Neuronal stem cell (in vitro differentiated cells): ENCODE measurements around the gene SLC13A2.

Source experiments
- DNase-seq: peaks from one replicate; pipeline ENCODE4 v3.0.0-alpha.2; 2013; ENCODE audit warnings: low spot score
- H2AFZ ChIP-seq: one replicate; pipeline ENCODE4 v1.6.1; 2013; ENCODE audit warnings: mild to moderate bottlenecking, low read length, inconsistent platforms
- H2AK5ac ChIP-seq: 2 replicates; pipeline ENCODE4 v1.6.1; 2013; ENCODE audit warnings: low read depth, mild to moderate bottlenecking, inconsistent platforms, low read length, moderate library complexity, mixed read lengths
- H2BK120ac ChIP-seq: 2 replicates; pipeline ENCODE4 v1.6.1; 2013; ENCODE audit warnings: low read depth, mild to moderate bottlenecking, inconsistent platforms, low read length, moderate library complexity, mixed read lengths
- H2BK12ac ChIP-seq: one replicate; pipeline ENCODE4 v1.6.1; 2013; ENCODE audit warnings: low read length, inconsistent platforms
- H2BK15ac ChIP-seq: 2 replicates; pipeline ENCODE4 v1.6.1; 2013; ENCODE audit warnings: mild to moderate bottlenecking, low read length, inconsistent platforms, mixed read lengths
- H2BK5ac ChIP-seq: one replicate; pipeline ENCODE4 v1.6.1; 2013; ENCODE audit warnings: inconsistent platforms, mild to moderate bottlenecking, low read length, moderate library complexity
- H3K14ac ChIP-seq: one replicate; pipeline ENCODE4 v1.6.1; 2013; ENCODE audit warnings: low read length, inconsistent platforms
- H3K18ac ChIP-seq: 2 replicates; pipeline ENCODE4 v1.6.1; 2013; ENCODE audit warnings: low read length, inconsistent platforms
- H3K23ac ChIP-seq: 2 replicates; pipeline ENCODE4 v1.6.1; 2013; ENCODE audit warnings: low read depth, mild to moderate bottlenecking, mixed read lengths, low read length, inconsistent platforms; ENCODE audit not compliant: poor library complexity
- H3K27ac ChIP-seq: replicated peaks from 3 replicates; pipeline ENCODE4 v1.5.1; 2013; ENCODE audit warnings: low read length, inconsistent platforms
- H3K27me3 ChIP-seq, 3 experiments: 2 replicates each; pipeline ENCODE4 v1.6.1; 2013; ENCODE audit warnings: low read length in 3 of 3, mild to moderate bottlenecking in 2 of 3, inconsistent platforms in 1 of 3, low read depth in 1 of 3, mixed read lengths in 1 of 3, moderate library complexity in 1 of 3; ENCODE audit not compliant: control insufficient read depth in 3 of 3, insufficient read depth in 3 of 3
- H3K36me3 ChIP-seq, 2 donors: replicated peaks in 1 of 2; 2 replicates each; pipeline ENCODE4 v1.6.1; 2013; ENCODE audit warnings: low read length in 2 of 2; ENCODE audit not compliant: control insufficient read depth in 2 of 2, insufficient read depth in 2 of 2
- H3K4ac ChIP-seq: 2 replicates; pipeline ENCODE4 v1.6.1; 2013; ENCODE audit warnings: inconsistent platforms, mild to moderate bottlenecking, low read length, moderate library complexity
- H3K4me1 ChIP-seq, 2 donors: 1 replicate in 1 of 2; 2 replicates in 1 of 2; pipeline ENCODE4 v1.6.1; 2013; ENCODE audit warnings: low read length in 2 of 2, low read depth in 1 of 2; ENCODE audit not compliant: control insufficient read depth in 2 of 2, insufficient read depth in 1 of 2
- H3K4me2 ChIP-seq: one replicate; pipeline ENCODE4 v1.6.1; 2013; ENCODE audit warnings: mild to moderate bottlenecking, low read length, inconsistent platforms; ENCODE audit not compliant: insufficient read depth, poor library complexity, severe bottlenecking
- H3K4me3 ChIP-seq, 2 donors: 2 replicates each; pipeline ENCODE4 v1.5.1; 2013; ENCODE audit warnings: low read length in 2 of 2, mild to moderate bottlenecking in 2 of 2, inconsistent platforms in 1 of 2, moderate library complexity in 1 of 2
- H3K79me1 ChIP-seq: one replicate; pipeline ENCODE4 v1.6.1; 2013; ENCODE audit warnings: low read depth, mild to moderate bottlenecking, inconsistent platforms, low read length, moderate library complexity
- H3K9ac ChIP-seq: one replicate; pipeline ENCODE4 v1.6.1; 2013; ENCODE audit warnings: mild to moderate bottlenecking, low read depth, low read length, inconsistent platforms; ENCODE audit not compliant: poor library complexity
- H3K9me3 ChIP-seq, 2 donors: replicated peaks in 1 of 2; 2 replicates each; pipeline versions ENCODE3 to v1.6.1; 2013; ENCODE audit warnings: low read length in 2 of 2, mild to moderate bottlenecking in 2 of 2, inconsistent platforms in 1 of 2, low read depth in 1 of 2, mixed read lengths in 1 of 2, moderate library complexity in 1 of 2; ENCODE audit not compliant: control insufficient read depth in 2 of 2, insufficient read depth in 1 of 2
- H4K8ac ChIP-seq: one replicate; pipeline ENCODE4 v1.6.1; 2013; ENCODE audit warnings: low read depth, mild to moderate bottlenecking, inconsistent platforms, low read length, moderate library complexity
- H4K91ac ChIP-seq: one replicate; pipeline ENCODE4 v1.6.1; 2013; ENCODE audit warnings: low read length, low read depth, mild to moderate bottlenecking, inconsistent platforms; ENCODE audit not compliant: poor library complexity
- WGBS, 2 donors: extraction: QIAGEN DNeasy Blood & Tissue Kit; methylation state at CpG; one replicate each; pipeline ENCODE4 v1.1.7; 2013; ENCODE audit warnings: missing lambda C conversion rate in 2 of 2, mixed read lengths in 1 of 2; ENCODE audit not compliant: insufficient read length in 2 of 2, insufficient replicate concordance in 1 of 2; ENCODE audit errors: extremely low coverage in 2 of 2; 5-methylcytosine and 5-hydroxymethylcytosine counted together

SLC13A2 gene

GRCh38 chr17:28511858-28512461 lies 38.5 kb downstream of the SLC13A2 start:
- Histone ChIP-seq H3K23ac (no peak overlapping the region), H3K4me2 (no peak overlapping the region), H3K79me1 (peaks cover 3% of the 10 kb centered on the region), H3K27ac (no peak overlapping the region), H3K9me3 (peaks cover 0 to 6% of the 10 kb centered on the region in 2 donors), H2BK12ac (no peak overlapping the region), H2BK120ac (no peak overlapping the region), H2AK5ac (no peak overlapping the region), H3K27me3 (peaks cover 0 to 60% (median 2%) of the 10 kb centered on the region in 3 experiments), H3K4me3 (no peak overlapping the region), H2BK15ac (no peak overlapping the region), H3K14ac (no peak overlapping the region), H4K8ac (no peak overlapping the region), H3K9ac (no peak overlapping the region), H2BK5ac (no peak overlapping the region), H3K4me1 (peaks cover 0 to 7% of the 10 kb centered on the region in 2 donors), H3K18ac (no peak overlapping the region), H3K4ac (no peak overlapping the region), H2AFZ (no peak overlapping the region), H4K91ac (no peak overlapping the region), H3K36me3 (no peaks in the 10 kb centered on the region)
- no CpG with 5 or more reads among the region's 3 CpGs for WGBS, 2 donors
- no peak for DNase-seq

GRCh38 chr17:28513476-28513875 lies 40.0 kb downstream of the SLC13A2 start:
- H2AK5ac ChIP-seq: no peak overlapping the region
- H2AFZ ChIP-seq: no peak overlapping the region
- no peak overlapping the region for H4K8ac ChIP-seq
- H2BK120ac ChIP-seq: no peak overlapping the region
- WGBS, 2 donors: no CpG with 5 or more reads among the region's 7 CpGs
- no peak overlapping the region for H2BK15ac ChIP-seq
- no peak overlapping the region for H3K14ac ChIP-seq
- H3K4me1 ChIP-seq: no peaks in the 10 kb centered on the region
- H3K4me2 ChIP-seq: no peak overlapping the region
- no peaks in the 10 kb centered on the region for H3K36me3 ChIP-seq
- H3K27ac ChIP-seq: no peak overlapping the region
- H3K79me1 ChIP-seq: peaks cover 3% of the 10 kb centered on the region
- DNase-seq: no peak
- H3K4me3 ChIP-seq: no peak overlapping the region
- no peak overlapping the region for H3K9ac ChIP-seq
- H3K18ac ChIP-seq: no peak overlapping the region
- H3K27me3 ChIP-seq: peaks cover 0 to 49% (median 2%) of the 10 kb centered on the region in 3 experiments
- H2BK5ac ChIP-seq: no peak overlapping the region
- H3K9me3 ChIP-seq: peaks cover 0 to 6% of the 10 kb centered on the region in 2 donors
- no peak overlapping the region for H2BK12ac ChIP-seq
- H3K4ac ChIP-seq: no peak overlapping the region
- no peak overlapping the region for H3K23ac ChIP-seq
- H4K91ac ChIP-seq: no peak overlapping the region

GRCh38 chr17:28514561-28515002 lies 41.1 kb downstream of the SLC13A2 start:
- Histone ChIP-seq H3K23ac (no peak overlapping the region), H3K79me1 (peaks cover 3% of the 10 kb centered on the region), H3K27me3 (peaks cover 0 to 44% (median 0%) of the 10 kb centered on the region in 3 experiments), H3K4ac (no peak overlapping the region), H3K18ac (no peak overlapping the region), H2AFZ (no peak overlapping the region), H2BK120ac (no peak overlapping the region), H4K91ac (no peak overlapping the region), H3K9me3 (peaks cover 0 to 6% of the 10 kb centered on the region in 2 donors), H2BK15ac (no peak overlapping the region), H2AK5ac (peak overlapping the region; percentile 81), H2BK5ac (no peak overlapping the region), H3K27ac (no peak overlapping the region), H3K14ac (no peak overlapping the region), H3K4me3 (no peak overlapping the region), H3K4me2 (no peak overlapping the region), H3K36me3 (no peaks in the 10 kb centered on the region), H3K9ac (no peak overlapping the region), H4K8ac (no peak overlapping the region), H3K4me1 (no peaks in the 10 kb centered on the region), H2BK12ac (no peak overlapping the region)
- DNase-seq: no peak
- no CpG with 5 or more reads among the region's 16 CpGs for WGBS, 2 donors

GRCh38 chr17:28515518-28515917 lies 42.1 kb downstream of the SLC13A2 start:
- H3K4me3 ChIP-seq: no peak overlapping the region
- peaks cover under 1% of the 10 kb centered on the region for H3K79me1 ChIP-seq
- peaks cover 0 to 6% of the 10 kb centered on the region in 2 donors for H3K9me3 ChIP-seq
- no peak overlapping the region for H3K9ac ChIP-seq
- no peak overlapping the region for H3K18ac ChIP-seq
- no peak overlapping the region for H3K14ac ChIP-seq
- no peak overlapping the region for H3K4me2 ChIP-seq
- H2BK12ac ChIP-seq: no peak overlapping the region
- no peak overlapping the region for H4K91ac ChIP-seq
- H3K27ac ChIP-seq: no peak overlapping the region
- H2AK5ac ChIP-seq: no peak overlapping the region
- H4K8ac ChIP-seq: no peak overlapping the region
- H2AFZ ChIP-seq: no peak overlapping the region
- DNase-seq: no peak
- H2BK5ac ChIP-seq: no peak overlapping the region
- no CpG with 5 or more reads among the region's 1 CpG for WGBS, 2 donors
- H3K27me3 ChIP-seq: peaks cover 0 to 42% (median 0%) of the 10 kb centered on the region in 3 experiments
- H3K4ac ChIP-seq: no peak overlapping the region
- no peak overlapping the region for H3K23ac ChIP-seq
- H3K4me1 ChIP-seq: no peaks in the 10 kb centered on the region
- no peaks in the 10 kb centered on the region for H3K36me3 ChIP-seq
- H2BK15ac ChIP-seq: no peak overlapping the region
- H2BK120ac ChIP-seq: no peak overlapping the region
